Vagina (tissue), 2 donors: ENCODE results near the gene CACUL1. TPM values are rescaled to one million over a fixed set of nuclear protein-coding genes. Genes with fewer than 3 reads are reported as not detected.

Experiments used
- DNase-seq, 2 donors: peaks; one replicate each; pipeline ENCODE4 v3.0.0-alpha.2; 2017; ENCODE audit errors: extremely low spot score in 2 of 2
- H3K27ac ChIP-seq: fragments of 200-600 bp; sonication (generic); one replicate; pipeline ENCODE4 v1.5.1; 2019
- H3K27me3 ChIP-seq: fragments of 200-600 bp; sonication (generic); one replicate; pipeline ENCODE4 v1.5.1; 2019
- H3K36me3 ChIP-seq, 2 donors: fragments of 200-600 bp; sonication (generic); one replicate each; pipeline ENCODE4 v1.5.1; 2017 to 2019
- H3K4me1 ChIP-seq: fragments of 200-600 bp; sonication (generic); one replicate; pipeline ENCODE4 v1.5.1; 2019
- H3K4me3 ChIP-seq, 2 donors: fragments of 200-600 bp; sonication (generic); 1 replicate in 1 of 2; 2 replicates in 1 of 2; pipeline ENCODE4 v1.5.1; 2016 to 2019
- H3K9me3 ChIP-seq: fragments of 200-600 bp; sonication (generic); one replicate; pipeline ENCODE4 v1.5.1; 2019
- CTCF ChIP-seq, 3 experiments: fragments of 450-650 bp in 2 of 3; fragments of 200-600 bp in 1 of 3; sonication (generic) in 1 of 3; IDR thresholded peaks; one replicate each; pipeline ENCODE4 v1.5.1; 2017 to 2019; ENCODE audit warnings: antibody characterized with exemption in 3 of 3, mild to moderate bottlenecking in 2 of 3, moderate library complexity in 2 of 3
- POLR2A ChIP-seq, 2 donors: fragments of 450-650 bp; IDR thresholded peaks; one replicate each; pipeline ENCODE4 v1.6.1; 2017; ENCODE audit warnings: antibody characterized with exemption in 2 of 2, mild to moderate bottlenecking in 2 of 2, moderate library complexity in 2 of 2
- POLR2AphosphoS5 ChIP-seq, 2 donors: sonication (generic); formaldehyde crosslinking; IDR thresholded peaks; one replicate each; pipeline ENCODE4 v1.9.0; 2017; ENCODE audit warnings: antibody characterized with exemption in 2 of 2, mild to moderate bottlenecking in 2 of 2, low read depth in 1 of 2; ENCODE audit not compliant: insufficient read depth in 1 of 2
- intact Hi-C: fragments of 100-400 bp; cut with DNase I; formaldehyde crosslinking; loops from one replicate; pipeline ENCODE4 v1.15.1; 2023
- total RNA-seq: library from RNA; depleted of rRNA; stranded (reverse); fragments of >200 nt; gene quantifications from one replicate; pipeline ENCODE4 v1.2.3, GENCODE V29; 2016

CACUL1 gene
- total RNA-seq, 1 donor from 2014 or later = 13.8 TPM

- DNase-seq = no peak
- H3K4me1 ChIP-seq = peaks cover 73% of the 10 kb centered on the region
Observed at GRCh38 chr10:118730756-118731456, 23.9 kb downstream of the CACUL1 start.

GRCh38 chr10:118729641-118730258 lies 25.0 kb downstream of the CACUL1 start:
- no peaks in the 10 kb centered on the region for H3K27me3 ChIP-seq
- TF ChIP-seq POLR2A (IDR thresholded peaks at IDR 0.05) = no peak
- TF ChIP-seq CTCF (IDR thresholded peaks at IDR 0.05) = no peak
- no peak for TF ChIP-seq POLR2AphosphoS5 (IDR thresholded peaks at IDR 0.05; ENCODE audit: insufficient read depth in 1 of 2, low read depth in 1 of 2)
- no peaks in the 10 kb centered on the region for H3K36me3 ChIP-seq
- H3K27ac ChIP-seq = no peak overlapping the region
- no peaks in the 10 kb centered on the region for H3K9me3 ChIP-seq
- H3K4me3 ChIP-seq = no peak overlapping the region
- DNase-seq = no peak
- H3K4me1 ChIP-seq = peaks cover 69% of the 10 kb centered on the region
- intact Hi-C loops = loop anchor here (5.0 kb wide), 1 partner anchor 162 kb away; no protein-coding TSS in a partner anchor

More at GRCh38 chr10:118730756-118731456, 23.9 kb downstream of the CACUL1 start:
- Histone ChIP-seq H3K27ac (no peak overlapping the region), H3K4me3 (no peak overlapping the region), H3K36me3 (no peaks in the 10 kb centered on the region), H3K27me3 (no peaks in the 10 kb centered on the region), H3K9me3 (no peaks in the 10 kb centered on the region)
- intact Hi-C loops = no loop called here
- TF ChIP-seq POLR2AphosphoS5 (IDR thresholded peaks at IDR 0.05; ENCODE audit: insufficient read depth in 1 of 2, low read depth in 1 of 2) (no peak), CTCF (IDR thresholded peaks at IDR 0.05) (no peak)

- Histone ChIP-seq H3K9me3 (no peaks in the 10 kb centered on the region), H3K27ac (no peak overlapping the region), H3K36me3 (no peaks in the 10 kb centered on the region), H3K4me1 (peaks cover 69% of the 10 kb centered on the region), H3K4me3 (no peak overlapping the region), H3K27me3 (no peaks in the 10 kb centered on the region)
- intact Hi-C loops = loop anchor here (5.0 kb wide), 1 partner anchor 162 kb away; no protein-coding TSS in a partner anchor
- TF ChIP-seq CTCF (IDR thresholded peaks at IDR 0.05) (no peak), POLR2A (IDR thresholded peaks at IDR 0.05) (no peak), POLR2AphosphoS5 (IDR thresholded peaks at IDR 0.05; ENCODE audit: insufficient read depth in 1 of 2, low read depth in 1 of 2) (no peak)
- DNase-seq = no peak
Observed at GRCh38 chr10:118729200-118729599, 25.6 kb downstream of the CACUL1 start.

- Histone ChIP-seq H3K4me3 (no peak overlapping the region), H3K9me3 (no peaks in the 10 kb centered on the region), H3K4me1 (peaks cover 47% of the 10 kb centered on the region), H3K36me3 (no peaks in the 10 kb centered on the region), H3K27me3 (no peaks in the 10 kb centered on the region), H3K27ac (no peak overlapping the region)
- intact Hi-C loops = loop anchor here (5.0 kb wide), 1 partner anchor 159 kb away; no protein-coding TSS in a partner anchor
- TF ChIP-seq POLR2A (IDR thresholded peaks at IDR 0.05) (no peak), POLR2AphosphoS5 (IDR thresholded peaks at IDR 0.05; ENCODE audit: insufficient read depth in 1 of 2, low read depth in 1 of 2) (peak in 1 of 2 donors; percentile 39), CTCF (IDR thresholded peaks at IDR 0.05) (no peak)
- no peak for DNase-seq
Observed at GRCh38 chr10:118725886-118726500, 28.8 kb downstream of the CACUL1 start.
